Heart right ventricle (tissue), 16 donors: Measurements from ENCODE around the gene DPP10. TPM values are rescaled to one million over a fixed set of nuclear protein-coding genes. Genes with fewer than 3 reads are reported as not detected.

Source experiments
- ATAC-seq, 8 donors: fragments of 200-7000 bp; cut with Tn5 transposase; one replicate each; pipeline ENCODE4 v1.9.1; 2020; ENCODE audit warnings: mild to moderate bottlenecking in 8 of 8, moderate library complexity in 8 of 8, moderate number of reproducible peaks in 1 of 8
- DNase-seq, 2 donors: peaks; one replicate each; pipeline ENCODE4 v3.0.0-alpha.2; 2020
- H3K27ac ChIP-seq, 10 donors: fragments of 200-600 bp; sonication (generic) in 2 of 10; one replicate each; pipeline versions ENCODE4 v1.5.0 to v1.8.0; 2020 to 2022; ENCODE audit warnings: mild to moderate bottlenecking in 3 of 10
- H3K27me3 ChIP-seq, 7 donors: fragments of 200-600 bp; one replicate each; pipeline ENCODE4 v1.8.0; 2021 to 2022; ENCODE audit warnings: mild to moderate bottlenecking in 2 of 7
- H3K36me3 ChIP-seq, 9 donors: fragments of 200-600 bp; sonication (generic) in 1 of 9; one replicate each; pipeline versions ENCODE4 v1.5.0 to v1.8.0; 2020 to 2022; ENCODE audit warnings: mild to moderate bottlenecking in 2 of 9
- H3K4me1 ChIP-seq, 9 donors: fragments of 200-600 bp; sonication (generic) in 1 of 9; one replicate each; pipeline versions ENCODE4 v1.5.0 to v1.8.0; 2020 to 2022; ENCODE audit warnings: mild to moderate bottlenecking in 4 of 9
- H3K4me3 ChIP-seq, 10 donors: fragments of 200-600 bp; sonication (generic) in 2 of 10; one replicate each; pipeline versions ENCODE4 v1.5.0 to v1.8.0; 2020 to 2022; ENCODE audit warnings: mild to moderate bottlenecking in 7 of 10, moderate library complexity in 2 of 10
- H3K9me3 ChIP-seq, 11 donors: fragments of 200-600 bp in 10 of 11; sonication (generic) in 2 of 11; one replicate each; pipeline versions ENCODE4 v1.5.0 to v1.8.0; 2013 to 2022; ENCODE audit warnings: mild to moderate bottlenecking in 2 of 11, control low read depth in 1 of 11, moderate library complexity in 1 of 11
- CTCF ChIP-seq, 9 donors: fragments of 200-600 bp; sonication (generic) in 2 of 9; IDR thresholded peaks; one replicate each; pipeline versions ENCODE4 v1.5.0 to v1.8.0; 2021 to 2022; ENCODE audit warnings: antibody characterized with exemption in 9 of 9, mild to moderate bottlenecking in 5 of 9, moderate library complexity in 1 of 9
- WGBS, 2 donors: extraction: QIAGEN DNeasy Blood & Tissue Kit; methylation state at CpG; one replicate each; pipeline ENCODE4 v1.1.7; 2013; ENCODE audit warnings: inconsistent platforms in 1 of 2; 5-methylcytosine and 5-hydroxymethylcytosine counted together
- intact Hi-C, 10 donors: fragments of 100-400 bp; cut with DNase I; formaldehyde crosslinking; loops; one replicate each; pipeline versions ENCODE4 v1.11.1 to v1.14.2; 2022
- polyA plus RNA-seq, 2 donors: library from polyadenylated mRNA; stranded (reverse); fragments of 200-250 nt; gene quantifications; one replicate each; pipeline ENCODE4 v1.2.3, GENCODE V29; 2013
- total RNA-seq, 10 donors: library from RNA; stranded (reverse); fragmentation: NEBNext Ultra II Directional in 3 of 10; extraction: Animal tissue kit (Norgen Biotek cat#: 25700) in 3 of 10; gene quantifications; one replicate each; pipeline versions ENCODE4 v1.2.1 to v1.2.4, GENCODE V29; 2021 to 2023
- donor health status: Arrhythmogenic right ventricular cardiomyopathy.
- donor health status: ischemic (EF 13 %, LVEDD 7.1; RV severe dilation, severe dysfunction).
- donor health status: healthy with polysubstance abuse.
- donor health status: DM: no; HTN: yes; CAD: no.
- donor health status: DM: no; HTN: no; CAD: no.
- donor health status: ischemic (EF 25% LVEDD 6.9; RV normal size, moderate dysfunction).
- donor health status: ischemic (EF 25% LVEDD 5.7; RV mildly dilated, moderate dysfunction).
- donor health status: healthy.
- donor health status: DM: yes; HTN: yes; CAD: no.
- donor health status: Ischemic cardiomyopathy.
- donor health status: ischemic (EF 35%, LVEDD 5.7; RV mildly dilated, moderate dysfunction).
- donor health status: nonischemic (EF 11% LVEDD 7.7; RV severe dilation, severe dysfunction).
- donor health status: DM: yes; HTN: yes; CAD: no.
- donor health status: PGD.
- donor health status: ischemic (EF 29% LVEDD 5.4; RV normal size, mild dysfunction).
- donor health status: nonischemic (EF 23%, LVEDD 6.1; RV moderate dilation, normal function).

Gene DPP10
- total and polyA plus RNA-seq, 12 donors, result 0.15 to 0.49 (median 0.38) TPM; not detected in 9

DNA sequence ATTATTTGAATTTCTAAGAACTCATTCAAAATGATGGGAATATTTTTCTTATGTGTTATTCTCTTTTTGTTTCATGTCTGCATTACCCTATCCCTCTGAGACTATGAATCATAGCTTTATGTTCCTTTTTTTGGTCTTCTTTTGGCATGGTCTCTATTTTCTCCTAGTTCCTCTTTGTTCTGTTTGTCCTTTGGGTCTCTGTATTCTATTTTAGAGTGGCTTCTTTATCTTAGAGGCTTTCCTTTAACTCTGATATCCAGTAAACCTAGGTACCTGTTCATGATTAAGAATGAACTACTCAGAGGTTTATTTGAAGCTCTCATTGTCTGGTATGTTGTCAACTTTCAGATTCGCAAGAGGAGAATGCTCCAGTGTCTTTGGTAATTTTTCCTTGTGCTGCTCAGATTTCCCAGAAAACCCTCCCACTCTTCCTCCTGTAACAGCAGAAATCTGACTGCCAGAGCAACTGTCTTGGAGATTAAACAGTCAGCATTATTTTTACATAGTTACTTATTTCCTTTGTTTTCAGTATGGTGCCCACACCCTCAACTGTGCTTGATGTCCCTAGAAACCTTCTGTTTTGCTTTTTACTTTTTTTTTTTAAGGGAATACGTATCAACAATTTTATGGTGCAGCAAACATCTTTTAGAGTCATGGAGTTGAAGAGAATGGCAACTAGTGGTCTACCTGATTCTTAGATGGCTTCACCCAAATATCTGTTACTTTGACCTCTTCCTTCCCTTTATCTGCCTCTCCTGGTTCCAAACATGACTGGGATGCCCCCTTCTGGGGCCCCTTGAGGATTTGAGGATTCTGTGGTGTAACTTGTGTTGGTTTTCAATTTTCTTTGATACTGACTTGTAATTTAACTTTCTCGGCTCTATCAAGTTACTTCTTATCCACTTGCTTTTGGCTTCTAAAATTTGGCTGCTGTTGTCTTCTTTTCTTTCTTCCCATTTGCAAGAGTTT is 92.0 kb downstream of the DPP10 start:
- intact Hi-C loops, result no loop called here
- Histone ChIP-seq H3K9me3 (no peaks in the 10 kb centered on the region), H3K27me3 (no peaks in the 10 kb centered on the region), H3K4me1 (peaks cover 0 to 12% (median 0%) of the 10 kb centered on the region in 9 donors), H3K27ac (peak overlapping the region in 4 of 10 donors; percentile 23 to 55 (median 32)), H3K4me3 (no peak overlapping the region), H3K36me3 (no peaks in the 10 kb centered on the region)
- ATAC-seq (peak in 2 of 8 donors; percentile 51 to 67), DNase-seq (peak in 1 of 2 donors; percentile 11)
- 44 to 53% methylated on average over 3 of the region's 3 CpGs for WGBS, 2 donors
- TF ChIP-seq CTCF (IDR thresholded peaks at IDR 0.05), result no peak

- no peaks in the 10 kb centered on the region for H3K36me3 ChIP-seq
- ATAC-seq (no peak), DNase-seq (no peak)
- no peak overlapping the region for H3K27ac ChIP-seq
- intact Hi-C loops, result no loop called here
- peaks cover 0 to 5% (median 0%) of the 10 kb centered on the region in 7 donors for H3K27me3 ChIP-seq
- H3K4me3 ChIP-seq, result no peak overlapping the region
- H3K9me3 ChIP-seq, result no peaks in the 10 kb centered on the region
- peaks cover 0 to 12% (median 3%) of the 10 kb centered on the region in 9 donors for H3K4me1 ChIP-seq
- whole genome bisulfite sequencing, 2 donors, result 57 to 64% methylated on average over 1 of the region's 1 CpG
- no peak for TF ChIP-seq CTCF (IDR thresholded peaks at IDR 0.05)
Measured at GRCh38 chr2:114537777-114538176, 95.3 kb downstream of the DPP10 start.

GRCh38 chr2:114542695-114543094 is 100.3 kb downstream of the DPP10 start:
- intact Hi-C loops, result loop anchor here in 2 of 10 donors (2.0 to 10.0 kb wide), 2 partner anchors 562 to 568 kb away; no protein-coding TSS in a partner anchor

More at GRCh38 chr2:114542695-114543094, 100.3 kb downstream of the DPP10 start:
- Histone ChIP-seq H3K36me3 (no peaks in the 10 kb centered on the region), H3K27me3 (peaks cover 0 to 5% (median 0%) of the 10 kb centered on the region in 7 donors), H3K4me3 (no peak overlapping the region), H3K9me3 (peaks cover 0 to 9% (median 2%) of the 10 kb centered on the region in 11 donors), H3K27ac (peak overlapping the region in 8 of 10 donors; percentile 21 to 67 (median 40)), H3K4me1 (peaks cover 0 to 14% (median 7%) of the 10 kb centered on the region in 9 donors)
- DNase-seq (no peak), ATAC-seq (peak in 5 of 8 donors; percentile 17 to 41 (median 31))
- 29 to 42% methylated on average over 2 of the region's 2 CpGs for WGBS, 2 donors
- TF ChIP-seq CTCF (IDR thresholded peaks at IDR 0.05), result no peak
